Astrocyte (in vitro differentiated cells and primary cell): ENCODE results near the gene SDK1. TPM values are rescaled to one million over a fixed set of nuclear protein-coding genes. Genes with fewer than 3 reads are reported as not detected.

Source experiments
- DNase-seq: peaks from one replicate; pipeline ENCODE4 v3.0.0-alpha.2; 2010; ENCODE audit warnings: low read depth
- FAIRE-seq: peaks from 2 replicates; lab custom pipeline; 2011; peaks lifted over from hg19 to GRCh38; lab: Jason Lieb, UNC
- H2AFZ ChIP-seq: 2 replicates; pipeline ENCODE4 v1.6.0; 2012; ENCODE audit warnings: low read depth, low read length, inconsistent platforms
- H3K27ac ChIP-seq: 2 replicates; pipeline ENCODE4 v1.5.1; 2011; ENCODE audit warnings: low read depth, low read length, inconsistent platforms
- H3K27me3 ChIP-seq: 2 replicates; pipeline ENCODE4 v1.6.0; 2011; ENCODE audit warnings: low read length, inconsistent platforms; ENCODE audit not compliant: insufficient read depth
- H3K36me3 ChIP-seq: 2 replicates; pipeline ENCODE4 v1.5.1; 2011; ENCODE audit warnings: low read length, inconsistent platforms; ENCODE audit not compliant: insufficient read depth
- H3K4me1 ChIP-seq: 2 replicates; pipeline ENCODE4 v1.5.1; 2011; ENCODE audit warnings: low read length, inconsistent platforms; ENCODE audit not compliant: insufficient read depth
- H3K4me2 ChIP-seq: 2 replicates; pipeline ENCODE4 v1.6.0; 2012; ENCODE audit warnings: low read length, inconsistent platforms
- H3K4me3 ChIP-seq: 2 replicates; pipeline ENCODE4 v1.5.1; 2011; ENCODE audit warnings: low read depth, mild to moderate bottlenecking, low read length, inconsistent platforms; ENCODE audit not compliant: insufficient read depth
- H3K79me2 ChIP-seq: 2 replicates; pipeline ENCODE4 v1.6.0; 2012; ENCODE audit warnings: mild to moderate bottlenecking, low read length, inconsistent platforms; ENCODE audit not compliant: insufficient read depth
- H3K9ac ChIP-seq: 2 replicates; pipeline ENCODE4 v1.6.0; 2012; ENCODE audit warnings: mild to moderate bottlenecking, low read length, inconsistent platforms
- H3K9me3 ChIP-seq: 2 replicates; pipeline ENCODE4 v1.5.1; 2012; ENCODE audit warnings: low read depth, mild to moderate bottlenecking, low read length, inconsistent platforms; ENCODE audit not compliant: insufficient read depth
- H4K20me1 ChIP-seq: 2 replicates; pipeline ENCODE4 v1.6.0; 2012; ENCODE audit warnings: low read length, inconsistent platforms; ENCODE audit not compliant: insufficient read depth
- H3K27ac Mint-ChIP-seq: one replicate; pipeline ENCODE4 v1.8.0; 2021; ENCODE audit warnings: mild to moderate bottlenecking, mixed read lengths; ENCODE audit not compliant: unreplicated experiment
- H3K27me3 Mint-ChIP-seq: one replicate; pipeline ENCODE4 v1.8.0; 2021; ENCODE audit warnings: low read depth, mixed read lengths; ENCODE audit not compliant: unreplicated experiment
- H3K36me3 Mint-ChIP-seq: one replicate; pipeline ENCODE4 v1.8.0; 2021; ENCODE audit warnings: low read depth, mixed read lengths; ENCODE audit not compliant: unreplicated experiment
- H3K4me1 Mint-ChIP-seq: one replicate; pipeline ENCODE4 v1.8.0; 2021; ENCODE audit warnings: low read depth, mixed read lengths; ENCODE audit not compliant: unreplicated experiment
- H3K4me3 Mint-ChIP-seq: one replicate; pipeline ENCODE4 v1.8.0; 2021; ENCODE audit warnings: mild to moderate bottlenecking, moderate library complexity, mixed read lengths; ENCODE audit not compliant: unreplicated experiment
- H3K9me3 Mint-ChIP-seq: one replicate; pipeline ENCODE4 v1.8.0; 2021; ENCODE audit warnings: mild to moderate bottlenecking, mixed read lengths; ENCODE audit not compliant: unreplicated experiment
- EZH2 ChIP-seq: IDR thresholded peaks from 2 replicates; pipeline ENCODE4 v1.6.1; 2012; ENCODE audit warnings: mild to moderate bottlenecking, low read length, inconsistent platforms; ENCODE audit not compliant: insufficient read depth
- total RNA-seq: library from RNA; stranded (reverse); gene quantifications from 2 replicates; pipeline ENCODE4 v1.2.1, GENCODE V29; 2021
- TF ChIP-seq, protein P1 (sequence below): IDR thresholded peaks from 2 replicates; pipeline ENCODE4 v1.5.1; 2011; ENCODE audit warnings: low read depth, mild to moderate bottlenecking, inconsistent platforms, low read length, moderate library complexity; ENCODE audit not compliant: insufficient read depth

Gene SDK1
- total RNA-seq, 1 donor from 2014 or later, result 4.2 TPM

DNA sequence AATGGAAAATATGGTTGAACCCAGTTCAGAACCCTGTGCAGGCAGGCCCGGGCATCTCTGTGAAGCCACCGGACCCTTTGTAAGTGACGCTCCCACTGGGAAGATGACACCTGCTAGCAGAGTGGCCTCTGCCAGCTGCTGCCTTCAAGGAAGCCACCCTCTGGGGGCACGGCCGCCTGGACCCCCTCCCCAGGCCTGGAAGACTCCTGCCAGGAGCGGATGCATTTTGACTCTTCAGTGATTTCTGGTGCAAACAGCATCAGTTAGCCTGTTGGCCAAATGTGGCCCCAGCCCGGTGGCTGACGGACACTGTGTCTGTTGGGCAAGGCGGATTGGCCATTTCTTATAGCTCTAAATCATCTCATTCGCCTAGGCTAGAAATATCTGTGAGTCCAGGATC, 867.0 kb downstream of the SDK1 start:
- Histone ChIP-seq H3K9me3 (no peaks in the 10 kb centered on the region), H3K36me3 (no peaks in the 10 kb centered on the region), H3K27me3 (no peaks in the 10 kb centered on the region), H4K20me1 (no peaks in the 10 kb centered on the region), H3K27ac (no peak overlapping the region), H3K4me2 (no peak overlapping the region), H3K9ac (no peak overlapping the region), H3K79me2 (no peaks in the 10 kb centered on the region), H3K4me1 (no peaks in the 10 kb centered on the region), H2AFZ (no peak overlapping the region), H3K4me3 (no peak overlapping the region)
- DNase-seq (no peak), FAIRE-seq (no peak)
- H3K27me3 Mint-ChIP-seq, result peaks cover 66% of the 10 kb centered on the region
- no peaks in the 10 kb centered on the region for H3K9me3 Mint-ChIP-seq
- H3K27ac Mint-ChIP-seq, result no peak overlapping the region
- no peak overlapping the region for H3K4me3 Mint-ChIP-seq
- peaks cover 2% of the 10 kb centered on the region for H3K36me3 Mint-ChIP-seq
- TF ChIP-seq, protein P1, sequence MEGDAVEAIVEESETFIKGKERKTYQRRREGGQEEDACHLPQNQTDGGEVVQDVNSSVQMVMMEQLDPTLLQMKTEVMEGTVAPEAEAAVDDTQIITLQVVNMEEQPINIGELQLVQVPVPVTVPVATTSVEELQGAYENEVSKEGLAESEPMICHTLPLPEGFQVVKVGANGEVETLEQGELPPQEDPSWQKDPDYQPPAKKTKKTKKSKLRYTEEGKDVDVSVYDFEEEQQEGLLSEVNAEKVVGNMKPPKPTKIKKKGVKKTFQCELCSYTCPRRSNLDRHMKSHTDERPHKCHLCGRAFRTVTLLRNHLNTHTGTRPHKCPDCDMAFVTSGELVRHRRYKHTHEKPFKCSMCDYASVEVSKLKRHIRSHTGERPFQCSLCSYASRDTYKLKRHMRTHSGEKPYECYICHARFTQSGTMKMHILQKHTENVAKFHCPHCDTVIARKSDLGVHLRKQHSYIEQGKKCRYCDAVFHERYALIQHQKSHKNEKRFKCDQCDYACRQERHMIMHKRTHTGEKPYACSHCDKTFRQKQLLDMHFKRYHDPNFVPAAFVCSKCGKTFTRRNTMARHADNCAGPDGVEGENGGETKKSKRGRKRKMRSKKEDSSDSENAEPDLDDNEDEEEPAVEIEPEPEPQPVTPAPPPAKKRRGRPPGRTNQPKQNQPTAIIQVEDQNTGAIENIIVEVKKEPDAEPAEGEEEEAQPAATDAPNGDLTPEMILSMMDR, result no peak
- no peak for TF ChIP-seq EZH2
- no peaks in the 10 kb centered on the region for H3K4me1 Mint-ChIP-seq

DNA sequence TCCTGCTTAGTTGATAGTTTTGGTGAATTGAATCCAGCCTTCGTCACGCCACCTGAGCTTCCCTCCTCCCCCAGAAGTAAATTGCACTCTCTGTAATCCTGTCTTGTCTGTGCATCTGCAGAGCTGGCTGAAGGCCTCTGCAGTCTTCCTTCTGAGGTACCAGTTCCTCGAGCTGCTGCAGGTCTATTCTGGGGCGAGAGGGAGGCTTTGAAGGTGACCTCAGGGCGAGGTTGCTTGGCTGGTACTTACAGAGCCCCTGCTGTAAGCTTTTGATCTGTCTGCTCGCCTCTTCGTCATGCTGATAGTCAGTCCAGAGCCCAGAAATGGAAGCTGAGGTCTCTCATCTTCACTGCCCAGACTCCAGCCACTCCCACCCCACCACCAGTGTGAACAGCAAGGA, 867.5 kb downstream of the SDK1 start:
- no peak overlapping the region for H3K27ac Mint-ChIP-seq
- DNase-seq (no peak), FAIRE-seq (no peak)
- no peaks in the 10 kb centered on the region for H3K79me2 ChIP-seq
- no peaks in the 10 kb centered on the region for H3K4me1 ChIP-seq
- H2AFZ ChIP-seq, result no peak overlapping the region
- H3K9ac ChIP-seq, result no peak overlapping the region
- no peak overlapping the region for H3K4me3 Mint-ChIP-seq
- H3K27me3 Mint-ChIP-seq, result peaks cover 66% of the 10 kb centered on the region
- peaks cover 2% of the 10 kb centered on the region for H3K36me3 Mint-ChIP-seq
- no peaks in the 10 kb centered on the region for H3K9me3 Mint-ChIP-seq
- no peaks in the 10 kb centered on the region for H3K36me3 ChIP-seq
- TF ChIP-seq, protein P1, result no peak
- no peak for TF ChIP-seq EZH2
- no peaks in the 10 kb centered on the region for H4K20me1 ChIP-seq
- H3K4me3 ChIP-seq, result no peak overlapping the region
- H3K9me3 ChIP-seq, result no peaks in the 10 kb centered on the region
- no peak overlapping the region for H3K27ac ChIP-seq
- no peak overlapping the region for H3K4me2 ChIP-seq
- H3K4me1 Mint-ChIP-seq, result no peaks in the 10 kb centered on the region
- no peaks in the 10 kb centered on the region for H3K27me3 ChIP-seq

DNA sequence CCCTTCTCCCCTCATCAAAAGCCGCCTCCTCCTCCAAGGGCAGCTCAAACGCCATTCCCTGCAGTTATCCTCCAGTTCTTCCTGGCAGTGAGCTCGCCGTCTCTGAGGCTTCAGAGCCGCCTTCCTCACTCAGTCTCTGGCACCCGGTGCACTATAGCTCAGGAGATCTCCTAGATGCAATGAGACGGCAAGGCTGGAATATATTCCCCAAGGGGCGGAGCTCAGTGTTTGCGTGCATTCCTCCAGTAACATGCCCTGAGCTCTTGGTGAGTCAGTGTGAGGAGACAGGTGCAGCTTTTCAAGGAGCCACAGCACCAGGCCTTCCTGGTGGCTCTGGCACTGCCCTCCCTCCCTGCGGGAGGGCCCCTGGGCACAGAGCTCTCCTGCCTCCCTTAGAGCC, 868.4 kb downstream of the SDK1 start:
- no peak overlapping the region for H3K27ac ChIP-seq
- H3K4me2 ChIP-seq, result no peak overlapping the region
- Mint-ChIP-seq H3K27me3 (peaks cover 66% of the 10 kb centered on the region), H3K4me3 (no peak overlapping the region), H3K9me3 (no peaks in the 10 kb centered on the region), H3K27ac (no peak overlapping the region), H3K4me1 (no peaks in the 10 kb centered on the region), H3K36me3 (peaks cover 2% of the 10 kb centered on the region)
- no peaks in the 10 kb centered on the region for H4K20me1 ChIP-seq
- H3K36me3 ChIP-seq, result no peaks in the 10 kb centered on the region
- no peaks in the 10 kb centered on the region for H3K27me3 ChIP-seq
- no peak for FAIRE-seq
- no peak overlapping the region for H2AFZ ChIP-seq
- no peak for DNase-seq
- no peak overlapping the region for H3K4me3 ChIP-seq
- no peaks in the 10 kb centered on the region for H3K79me2 ChIP-seq
- H3K4me1 ChIP-seq, result no peaks in the 10 kb centered on the region
- H3K9ac ChIP-seq, result no peak overlapping the region
- no peak for TF ChIP-seq EZH2
- TF ChIP-seq, protein P1, result no peak
- no peaks in the 10 kb centered on the region for H3K9me3 ChIP-seq
